Measurements from ENCODE around the gene SULT4A1.

SULT4A1 gene

DNA sequence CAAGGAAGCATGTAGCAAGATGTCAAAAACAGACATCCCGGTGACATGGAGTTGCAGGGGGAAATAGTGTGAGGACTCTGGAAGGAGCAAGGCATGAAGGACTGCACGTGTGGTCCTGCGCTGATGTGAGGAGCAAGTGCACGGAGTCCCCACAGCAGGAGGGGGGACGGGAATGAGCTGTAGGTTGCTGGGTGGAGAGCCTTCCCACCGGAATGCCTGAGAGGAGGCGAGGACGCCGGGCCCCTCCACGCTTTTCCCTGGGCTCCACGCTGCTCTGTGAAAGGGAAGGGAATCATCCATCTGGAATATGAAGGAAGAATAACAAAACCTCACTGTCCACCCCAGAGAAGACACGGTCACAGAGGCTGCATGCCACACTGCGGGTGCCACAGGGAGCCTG, 26.6 kb downstream of the SULT4A1 start:
- Mint-ChIP-seq H3K27ac (no peak overlapping the region), H3K4me1 (ENCODE audit: low read depth) (no peaks in the 10 kb centered on the region), H3K4me3 (no peak overlapping the region), H3K36me3 (ENCODE audit: low read depth) (no peaks in the 10 kb centered on the region), H3K9me3 (no peaks in the 10 kb centered on the region), H3K27me3 (peaks cover 19% of the 10 kb centered on the region)
- DNase-seq = no peak

DNA sequence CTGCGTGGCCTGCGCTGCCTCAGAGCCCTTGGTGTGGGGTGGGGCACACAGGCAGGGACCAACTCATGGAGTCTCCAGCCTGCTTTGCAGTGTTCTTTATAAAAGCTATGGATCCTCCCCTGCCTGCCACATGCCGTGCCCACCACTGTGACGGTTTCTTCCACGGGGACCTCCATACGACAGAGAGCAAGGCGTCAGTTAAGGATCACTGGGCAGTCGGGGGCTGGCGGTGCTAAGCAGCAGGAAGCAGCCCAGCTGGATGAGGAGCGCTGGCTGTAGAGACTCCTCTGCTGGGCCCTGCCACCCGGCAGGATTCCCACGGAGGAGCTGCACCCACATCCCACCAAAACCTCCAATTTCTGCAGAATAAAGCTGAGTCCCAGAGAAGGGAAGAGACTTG, 27.1 kb downstream of the SULT4A1 start:
- Mint-ChIP-seq H3K36me3 (ENCODE audit: low read depth) (no peaks in the 10 kb centered on the region), H3K27me3 (peaks cover 19% of the 10 kb centered on the region), H3K9me3 (no peaks in the 10 kb centered on the region), H3K4me1 (ENCODE audit: low read depth) (no peaks in the 10 kb centered on the region), H3K4me3 (no peak overlapping the region), H3K27ac (no peak overlapping the region)
- no peak for DNase-seq

DNA sequence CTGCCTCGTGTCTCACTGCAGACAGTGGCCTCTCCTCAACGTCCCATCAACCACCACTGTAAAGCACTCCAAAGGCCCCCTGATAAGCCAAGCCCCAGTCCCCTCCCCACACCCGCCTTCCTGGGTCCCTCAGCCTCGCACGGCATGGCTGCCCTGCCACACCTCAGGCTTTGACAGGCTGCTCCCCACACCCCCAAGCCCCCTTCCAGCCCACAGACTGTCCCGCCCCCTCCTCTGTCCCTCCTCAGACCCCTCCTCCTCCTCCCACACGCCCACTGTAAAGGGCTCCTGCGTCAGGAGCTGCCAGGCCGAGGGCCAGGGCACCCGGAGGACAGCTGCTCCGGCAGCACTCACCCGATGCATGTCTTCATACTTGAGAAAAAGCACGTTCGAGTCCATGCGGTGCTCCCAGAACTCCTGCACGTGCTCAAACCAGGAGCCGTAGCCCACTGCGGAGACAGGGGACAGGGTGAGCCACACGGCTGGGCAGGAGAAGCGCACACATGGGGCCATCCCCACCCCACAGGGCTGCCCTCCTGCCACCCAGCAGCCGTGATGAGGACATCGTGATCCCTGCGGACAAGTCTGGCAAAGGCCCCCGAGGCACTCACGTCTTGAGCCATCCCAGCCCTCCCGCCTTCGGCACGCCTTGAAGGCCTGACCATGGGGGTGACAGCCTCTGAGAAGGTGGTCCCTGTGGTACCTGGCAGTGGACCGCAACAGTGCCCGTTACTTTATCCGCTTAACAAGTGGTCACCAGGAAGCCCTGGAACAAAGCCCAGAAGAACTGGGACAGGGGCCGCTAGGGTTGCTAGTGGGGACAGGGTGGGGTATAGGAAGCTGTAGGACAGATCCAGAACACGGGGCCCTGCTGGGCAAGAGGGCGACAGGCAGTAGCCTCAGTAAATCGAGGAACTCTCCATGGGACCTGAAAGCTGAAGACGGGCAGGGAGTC, 28.8 kb downstream of the SULT4A1 start:
- Mint-ChIP-seq H3K27ac (no peak overlapping the region), H3K4me3 (no peak overlapping the region), H3K36me3 (ENCODE audit: low read depth) (no peaks in the 10 kb centered on the region), H3K27me3 (peaks cover 19% of the 10 kb centered on the region), H3K9me3 (no peaks in the 10 kb centered on the region), H3K4me1 (ENCODE audit: low read depth) (no peaks in the 10 kb centered on the region)
- no peak for DNase-seq

DNA sequence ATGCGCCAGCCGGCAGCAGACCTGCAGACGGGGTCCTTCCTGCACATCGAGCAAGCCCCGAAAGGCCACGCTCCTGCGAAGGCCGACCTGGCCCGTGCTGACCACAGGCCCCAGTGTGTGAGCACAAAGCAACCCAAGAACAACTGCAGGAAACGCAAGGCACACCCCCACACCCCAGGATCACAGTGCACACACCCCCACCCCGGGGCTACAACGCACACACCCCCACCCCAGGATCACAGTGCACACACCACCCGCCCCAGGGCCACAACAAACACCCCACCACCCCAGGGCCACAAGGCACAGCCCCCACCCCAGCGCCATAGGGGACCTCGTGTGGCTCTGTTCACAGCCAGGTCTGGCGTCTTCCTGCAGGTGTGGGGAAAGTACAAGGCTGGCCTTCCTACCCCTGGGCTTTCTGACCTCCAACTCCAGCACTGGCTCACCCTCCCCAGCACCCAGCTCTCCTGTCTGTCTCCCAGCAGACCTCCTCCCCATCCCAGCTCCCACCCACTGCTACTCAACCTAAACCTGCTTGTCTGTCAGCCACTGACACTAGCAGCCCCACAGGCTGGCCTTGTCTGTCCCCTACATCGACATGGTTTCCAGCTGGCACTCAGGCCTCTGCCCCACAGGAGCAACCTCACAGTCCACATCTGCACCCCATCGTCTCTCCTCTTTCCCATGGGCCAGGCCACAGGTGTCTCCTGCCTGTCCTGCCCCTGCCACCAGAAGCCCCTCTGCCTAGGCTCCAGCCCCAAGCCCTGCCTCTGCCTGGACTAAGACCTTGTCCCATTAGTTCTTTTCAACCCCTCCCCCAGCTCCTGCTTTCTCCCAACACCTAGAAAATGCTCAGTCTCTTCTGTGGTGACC, 29.7 kb downstream of the SULT4A1 start:
- Mint-ChIP-seq H3K36me3 (ENCODE audit: low read depth) (no peaks in the 10 kb centered on the region), H3K27ac (no peak overlapping the region), H3K4me1 (ENCODE audit: low read depth) (no peaks in the 10 kb centered on the region), H3K27me3 (peaks cover 19% of the 10 kb centered on the region), H3K9me3 (no peaks in the 10 kb centered on the region), H3K4me3 (no peak overlapping the region)
- DNase-seq = no peak

DNA sequence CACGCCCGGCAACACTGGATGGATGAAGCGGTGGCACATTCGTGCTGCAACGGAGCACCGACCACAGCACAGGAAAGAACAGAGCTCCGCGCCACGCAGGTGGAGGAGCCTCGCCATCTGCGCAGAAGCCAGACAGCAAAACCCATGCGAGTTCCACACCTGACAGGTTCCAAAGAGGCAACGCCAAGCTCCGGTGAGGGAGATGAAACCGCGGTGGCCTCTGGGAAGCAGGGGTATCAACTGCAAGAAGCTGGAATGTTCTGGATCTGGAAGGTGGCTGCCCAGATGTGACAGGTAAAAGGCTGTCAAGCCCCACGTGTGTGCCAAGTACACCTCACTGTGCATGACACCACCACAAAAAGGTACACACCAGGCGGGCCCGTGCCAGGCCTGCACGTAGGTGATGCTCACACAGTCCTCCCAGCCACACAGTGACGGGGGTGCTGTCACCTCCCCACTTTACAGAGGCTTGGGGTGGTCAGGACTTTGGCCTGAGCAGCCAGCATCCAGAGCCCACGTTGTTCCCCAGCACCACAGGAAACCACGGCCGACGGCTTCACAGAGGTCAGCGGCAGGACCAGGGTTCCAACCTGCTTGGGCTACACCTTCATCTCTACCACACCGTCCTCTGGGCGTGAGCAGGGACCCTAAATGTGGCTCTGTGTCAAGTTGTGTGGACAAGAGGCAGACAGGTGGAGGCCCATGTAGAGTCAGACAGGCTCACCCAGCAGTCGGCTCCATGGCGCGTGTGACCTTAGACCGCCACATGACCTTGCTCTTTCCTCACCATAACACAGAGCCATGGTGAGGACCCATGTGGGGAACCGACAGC, 30.5 kb downstream of the SULT4A1 start:
- Mint-ChIP-seq H3K36me3 (ENCODE audit: low read depth) (no peaks in the 10 kb centered on the region), H3K27ac (no peak overlapping the region), H3K9me3 (no peaks in the 10 kb centered on the region), H3K4me1 (ENCODE audit: low read depth) (no peaks in the 10 kb centered on the region), H3K27me3 (peaks cover 15% of the 10 kb centered on the region), H3K4me3 (no peak overlapping the region)
- DNase-seq = no peak

DNA sequence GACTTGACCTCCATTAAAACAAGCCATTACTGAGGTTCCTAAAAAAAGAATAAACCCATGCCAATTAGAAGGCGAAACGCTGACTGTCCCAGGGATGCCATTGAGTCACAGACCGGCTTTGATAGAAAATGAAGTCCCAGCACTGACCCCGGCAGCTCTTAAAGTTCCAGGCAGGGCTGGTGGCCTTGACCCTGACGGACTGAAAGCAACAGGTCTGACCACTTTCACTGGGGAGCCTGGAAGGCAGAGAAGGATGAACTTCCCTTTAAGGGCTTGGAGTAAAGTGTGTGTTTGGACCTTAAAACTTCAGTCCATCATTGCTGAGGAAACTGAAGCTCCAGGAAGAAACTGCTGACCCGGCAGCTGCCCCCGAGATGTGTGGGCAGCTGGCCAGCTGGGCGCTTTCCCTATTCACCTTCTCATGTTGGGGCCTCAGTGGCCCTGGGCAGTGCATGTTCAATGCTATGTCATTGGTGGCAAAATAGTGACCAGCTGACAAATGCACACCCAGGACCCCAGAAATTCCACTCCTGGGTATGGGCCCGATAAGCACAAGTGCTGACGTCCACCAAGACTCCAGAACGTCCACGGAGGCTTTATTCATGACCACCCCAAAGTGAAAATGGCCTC, 31.3 kb downstream of the SULT4A1 start:
- Mint-ChIP-seq H3K27ac (no peak overlapping the region), H3K27me3 (peaks cover 15% of the 10 kb centered on the region), H3K4me1 (ENCODE audit: low read depth) (no peaks in the 10 kb centered on the region), H3K36me3 (ENCODE audit: low read depth) (no peaks in the 10 kb centered on the region), H3K4me3 (no peak overlapping the region), H3K9me3 (no peaks in the 10 kb centered on the region)
- no peak for DNase-seq

DNA sequence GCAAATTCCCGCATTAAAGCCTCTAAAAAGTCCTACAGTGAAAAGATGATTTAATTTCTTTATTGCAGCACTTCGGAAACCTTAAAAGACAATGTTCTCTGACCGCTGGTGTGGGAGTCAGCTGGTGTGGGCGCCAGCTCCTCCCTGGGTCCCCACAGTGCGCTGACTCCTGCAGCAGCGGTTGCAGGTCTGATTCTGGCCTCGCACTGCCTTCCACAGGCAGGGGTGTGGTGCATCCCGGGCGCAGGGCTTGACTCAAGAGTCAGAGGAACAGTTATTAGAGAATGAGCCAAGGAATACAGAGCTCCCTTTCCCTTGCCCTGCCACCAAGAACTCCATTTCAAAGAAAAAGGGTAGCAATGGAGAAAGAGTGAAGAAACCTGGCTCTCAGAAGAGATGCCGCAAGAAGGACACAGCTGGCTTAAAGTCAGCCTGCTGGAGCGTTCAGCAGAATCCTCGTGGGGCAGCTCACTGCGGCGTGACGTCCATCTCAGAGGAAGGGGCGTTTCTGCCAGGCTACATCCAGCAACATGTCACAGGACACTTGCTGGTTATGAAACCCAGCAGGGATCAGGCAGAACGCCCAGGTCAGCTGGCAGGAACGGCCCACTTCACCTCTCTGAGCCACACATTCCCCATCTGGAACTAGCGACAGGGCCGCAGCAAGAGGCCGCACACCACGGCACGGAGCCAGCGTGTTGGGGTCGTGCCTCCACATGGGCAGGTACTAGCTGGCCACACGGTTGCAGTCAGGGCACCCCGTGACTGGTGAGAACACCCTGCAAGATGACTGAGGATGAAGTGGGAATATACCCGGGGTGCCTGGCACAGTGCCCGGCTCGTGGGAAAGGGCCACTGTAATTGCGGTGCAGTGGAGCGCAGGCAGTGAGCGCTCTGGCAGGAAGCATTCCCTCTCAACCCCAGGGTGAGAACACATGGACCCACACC, 32.1 kb downstream of the SULT4A1 start:
- Mint-ChIP-seq H3K4me3 (no peak overlapping the region), H3K27ac (no peak overlapping the region), H3K4me1 (ENCODE audit: low read depth) (no peaks in the 10 kb centered on the region), H3K27me3 (peaks cover 8% of the 10 kb centered on the region), H3K9me3 (no peaks in the 10 kb centered on the region), H3K36me3 (ENCODE audit: low read depth) (no peaks in the 10 kb centered on the region)
- no peak for DNase-seq

DNA sequence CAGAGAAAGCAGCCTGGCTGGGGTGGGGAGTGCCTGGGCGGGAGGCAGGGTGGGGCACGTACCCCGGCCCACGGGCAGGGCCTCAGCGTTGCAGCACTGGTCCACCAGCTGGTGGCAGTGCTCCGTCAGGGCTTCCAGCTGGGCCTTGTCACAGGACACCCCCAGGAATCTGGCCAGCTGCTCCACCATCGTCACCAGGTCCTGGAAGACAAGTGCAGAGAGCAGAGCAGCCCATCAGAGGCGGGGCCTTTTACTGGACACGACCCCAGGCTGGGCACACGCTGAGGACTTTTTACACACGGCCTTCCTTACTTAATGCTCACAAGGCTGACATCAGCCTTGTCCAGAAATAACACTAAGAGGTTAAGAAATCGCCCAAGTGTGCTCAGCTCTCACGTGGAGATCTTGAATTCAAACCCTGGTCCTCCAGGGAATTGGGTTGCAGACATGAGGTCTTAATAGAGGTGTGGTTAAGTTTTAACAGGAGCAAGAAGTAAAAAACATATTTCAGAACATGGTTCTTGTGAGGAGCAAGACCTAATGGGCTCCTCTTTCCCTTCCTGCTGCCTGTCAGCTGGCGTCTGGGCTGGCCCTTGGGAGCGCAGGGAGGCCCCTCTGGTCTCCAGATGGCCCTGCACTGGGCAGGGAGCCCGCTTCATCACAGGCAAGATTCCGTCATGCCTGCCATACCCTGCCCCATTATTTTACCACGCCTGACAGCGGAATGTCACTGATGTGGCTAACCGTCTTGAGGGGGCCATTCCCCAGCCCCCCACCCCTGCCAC, 33.1 kb downstream of the SULT4A1 start:
- H3K9me3 Mint-ChIP-seq = no peaks in the 10 kb centered on the region
- no peak for DNase-seq
- H3K27me3 Mint-ChIP-seq = peaks cover 6% of the 10 kb centered on the region
- H3K4me1 Mint-ChIP-seq (ENCODE audit: low read depth) = no peaks in the 10 kb centered on the region
- H3K36me3 Mint-ChIP-seq (ENCODE audit: low read depth) = no peaks in the 10 kb centered on the region
- H3K27ac Mint-ChIP-seq = no peak overlapping the region
- no peak overlapping the region for H3K4me3 Mint-ChIP-seq

DNA sequence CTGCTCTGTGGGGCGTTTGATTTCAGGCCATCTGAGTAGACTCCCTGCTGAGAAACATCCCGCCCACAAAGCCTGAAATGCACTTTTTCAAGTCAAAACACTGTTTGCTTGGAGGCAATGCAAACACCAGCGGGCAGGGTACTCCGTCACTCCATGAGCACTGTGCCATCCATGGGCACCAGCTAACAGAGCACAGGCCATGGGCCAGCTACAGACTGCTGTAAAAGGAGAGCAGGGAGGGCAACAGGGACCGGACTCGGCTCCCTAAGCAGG, 33.7 kb downstream of the SULT4A1 start:
- H3K27ac Mint-ChIP-seq = no peak overlapping the region
- DNase-seq = no peak
- H3K4me1 Mint-ChIP-seq (ENCODE audit: low read depth) = no peaks in the 10 kb centered on the region
- no peaks in the 10 kb centered on the region for H3K9me3 Mint-ChIP-seq
- H3K27me3 Mint-ChIP-seq = peaks cover 2% of the 10 kb centered on the region
- H3K4me3 Mint-ChIP-seq = no peak overlapping the region
- H3K36me3 Mint-ChIP-seq (ENCODE audit: low read depth) = no peaks in the 10 kb centered on the region

DNA sequence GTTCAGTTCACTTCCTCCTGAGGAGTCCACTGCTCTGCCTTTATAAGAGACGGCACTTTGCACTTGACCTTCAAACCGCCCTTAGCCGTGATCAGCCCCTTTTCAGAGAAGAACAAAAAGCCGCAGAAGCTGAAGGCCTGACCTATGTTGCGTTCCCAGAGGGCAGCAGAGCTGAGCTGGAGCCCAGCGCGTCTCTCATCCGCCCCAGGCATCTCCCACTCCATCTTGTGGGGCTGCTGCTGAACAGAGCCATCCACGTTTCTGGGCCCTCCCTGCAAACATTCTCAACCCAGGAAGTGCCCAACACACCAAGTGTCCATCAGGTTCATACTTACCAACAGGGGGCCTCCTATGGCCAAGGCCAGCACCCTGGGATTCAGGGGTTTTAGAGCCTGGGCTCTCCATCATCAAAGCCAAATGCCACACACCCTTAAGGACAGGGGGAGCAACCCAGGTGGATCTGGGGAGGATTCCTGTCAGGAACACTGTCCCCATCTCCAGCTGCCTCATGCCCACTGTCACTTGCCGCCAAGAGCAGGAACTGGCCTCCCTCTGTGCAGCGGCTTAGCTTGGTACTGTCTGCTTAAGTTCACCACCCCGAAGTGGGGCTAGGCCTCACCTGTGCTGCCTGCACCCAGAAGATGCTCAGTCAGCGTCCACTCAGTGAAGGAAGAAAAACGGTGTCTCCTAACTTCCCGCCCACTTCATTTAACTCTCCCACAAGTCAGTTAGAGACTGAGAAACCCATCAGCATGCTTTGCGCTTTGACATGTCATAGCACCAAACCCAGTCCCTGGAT, 34.2 kb downstream of the SULT4A1 start:
- Mint-ChIP-seq H3K9me3 (no peaks in the 10 kb centered on the region), H3K4me3 (no peak overlapping the region), H3K36me3 (ENCODE audit: low read depth) (no peaks in the 10 kb centered on the region), H3K27ac (no peak overlapping the region), H3K27me3 (peaks cover 4% of the 10 kb centered on the region), H3K4me1 (ENCODE audit: low read depth) (no peaks in the 10 kb centered on the region)
- peak; percentile 14 for DNase-seq

DNA sequence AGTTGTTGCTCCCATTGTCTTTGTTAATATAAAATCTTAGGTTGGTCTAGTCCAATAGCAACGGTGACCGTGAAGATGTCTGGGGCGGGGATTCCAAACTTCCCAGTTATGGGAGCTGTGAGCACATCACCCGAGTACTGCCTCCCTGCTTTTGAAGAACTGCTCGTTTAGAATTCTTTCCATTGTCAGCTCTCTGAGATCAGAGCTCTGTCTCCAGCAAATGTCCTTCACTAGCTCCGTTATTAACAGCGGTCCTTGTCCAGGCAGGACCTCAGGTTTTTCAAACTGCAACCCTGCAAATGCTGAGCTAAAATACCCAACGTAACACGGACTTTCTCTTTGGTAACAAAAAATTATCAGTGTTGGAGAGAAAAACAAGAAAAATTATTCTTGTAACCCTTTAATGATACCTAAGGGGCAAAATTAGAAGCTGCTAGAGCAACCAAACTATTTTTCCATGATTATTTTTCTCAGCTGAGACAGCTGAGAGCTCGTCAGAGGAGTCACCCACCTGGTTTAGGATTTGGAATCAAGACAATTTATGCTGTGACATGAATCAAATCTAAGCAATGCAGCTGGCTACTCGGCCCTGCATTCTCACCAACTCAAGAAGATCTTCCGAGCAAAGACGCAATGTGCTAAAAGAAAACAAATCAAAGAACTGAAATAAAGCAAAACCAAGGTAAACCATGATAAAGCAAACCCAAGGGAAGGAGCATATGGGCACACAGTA, 35.1 kb downstream of the SULT4A1 start:
- DNase-seq = peak; percentile 6
- peaks cover 11% of the 10 kb centered on the region for H3K27me3 Mint-ChIP-seq
- no peaks in the 10 kb centered on the region for H3K4me1 Mint-ChIP-seq (ENCODE audit: low read depth)
- no peaks in the 10 kb centered on the region for H3K36me3 Mint-ChIP-seq (ENCODE audit: low read depth)
- H3K4me3 Mint-ChIP-seq = no peak overlapping the region
- no peak overlapping the region for H3K27ac Mint-ChIP-seq
- H3K9me3 Mint-ChIP-seq = no peaks in the 10 kb centered on the region

Measured in activated T-cell treated with anti-CD3 and anti-CD28 coated beads, Interleukin-2, amount 50 U/mL, for 24 hours (primary cell).